GM12878 (cell line): ENCODE data around the gene MAP3K1. TPM values are rescaled to one million over a fixed set of nuclear protein-coding genes. Genes with fewer than 3 reads are reported as not detected.

Source experiments
- ATAC-seq: fragments of 200-7000 bp; cut with Tn5 transposase; 3 replicates; pipeline ENCODE4 v1.9.1; 2020; ENCODE audit warnings: mild to moderate bottlenecking, moderate library complexity
- BruUV-seq: library from RNA; stranded (reverse); fragments of 400-500 nt; replicated peaks from 2 replicates; lab custom pipeline; 2021; lab: Mats Ljungman, UMichigan
- CTCF ChIA-PET: fragments of 300-600 bp; sonication (Branson Sonifier 250); formaldehyde crosslinking; extraction: SDS; loops from one replicate; lab custom pipeline; 2021; ENCODE audit warnings: inconsistent platforms; lab: Yijun Ruan, JAX
- POLR2A ChIA-PET: fragments of 350-600 bp; formaldehyde crosslinking; extraction: SDS; loops from one replicate; lab custom pipeline; 2021; ENCODE audit warnings: inconsistent platforms; lab: Charles Lee
- RAD21 ChIA-PET: fragments of 300-600 bp; sonication (Branson Sonifier 250); formaldehyde crosslinking; loops from one replicate; lab custom pipeline; 2023; ENCODE audit warnings: antibody characterized with exemption; ENCODE audit not compliant: unreplicated experiment; lab: Charles Lee
- SMC1A ChIA-PET: fragments of 300-600 bp; sonication (Branson Sonifier 250); formaldehyde crosslinking; loops from one replicate; lab custom pipeline; 2023; ENCODE audit not compliant: unreplicated experiment, uncharacterized antibody; lab: Charles Lee
- DNase-seq: peaks from one replicate; pipeline ENCODE4 v3.0.0-alpha.2; 2011; ENCODE audit warnings: low read depth, low spot score
- FAIRE-seq: peaks from 3 replicates; lab custom pipeline; 2011; peaks lifted over from hg19 to GRCh38; lab: Jason Lieb, UNC
- H2AFZ ChIP-seq: 2 replicates; pipeline ENCODE4 v1.6.0; 2011; ENCODE audit warnings: low read depth, low read length, control low read depth; ENCODE audit not compliant: control insufficient read depth
- H3K27ac ChIP-seq: 2 replicates; pipeline ENCODE4 v1.5.1; 2011; ENCODE audit warnings: control low read depth; ENCODE audit not compliant: control insufficient read depth, insufficient read depth
- H3K27me3 ChIP-seq, 2 experiments: replicated peaks in 1 of 2; 2 replicates each; pipeline versions ENCODE4 v1.6.0 to v1.6.1; 2011; ENCODE audit warnings: low read length in 1 of 2; ENCODE audit not compliant: control insufficient read depth in 2 of 2, insufficient read depth in 2 of 2
- H3K36me3 ChIP-seq, 2 experiments: 2 replicates each; pipeline ENCODE4 v1.5.1; 2011; ENCODE audit warnings: low read length in 1 of 2; ENCODE audit not compliant: control insufficient read depth in 2 of 2, insufficient read depth in 2 of 2
- H3K4me1 ChIP-seq: 2 replicates; pipeline ENCODE4 v1.6.1; 2011; ENCODE audit warnings: mild to moderate bottlenecking, low read length, moderate library complexity, mixed read lengths; ENCODE audit not compliant: control insufficient read depth, insufficient read depth
- H3K4me2 ChIP-seq: 2 replicates; pipeline ENCODE4 v1.6.0; 2011; ENCODE audit warnings: control low read depth; ENCODE audit not compliant: control insufficient read depth, insufficient read depth
- H3K4me3 ChIP-seq: fragments of 200-600 bp; sonication (generic); 2 replicates; pipeline ENCODE4 v1.5.1; 2016
- H3K79me2 ChIP-seq: 2 replicates; pipeline ENCODE4 v1.6.0; 2011; ENCODE audit warnings: low read length; ENCODE audit not compliant: control insufficient read depth, insufficient read depth
- H3K9ac ChIP-seq: 2 replicates; pipeline ENCODE4 v1.8.0; 2011; ENCODE audit warnings: low read length, control low read depth, mixed read lengths; ENCODE audit not compliant: control insufficient read depth, insufficient read depth
- H3K9me3 ChIP-seq: replicated peaks from 3 replicates; pipeline ENCODE4 v1.5.1; 2011; ENCODE audit warnings: mild to moderate bottlenecking, low read length; ENCODE audit not compliant: control insufficient read depth, insufficient read depth
- H4K20me1 ChIP-seq: 2 replicates; pipeline ENCODE4 v1.6.0; 2011; ENCODE audit not compliant: control insufficient read depth, insufficient read depth
- CBX3 ChIP-seq: fragments of 200-600 bp; sonication (generic); IDR thresholded peaks from 2 replicates; pipeline ENCODE4 v1.6.1; 2016; ENCODE audit warnings: low read depth, borderline replicate concordance
- CHD1 ChIP-seq: IDR thresholded peaks from 2 replicates; pipeline ENCODE4 v1.6.1; 2012; ENCODE audit warnings: low read depth, low read length, improper control_type of control experiment
- GABPA ChIP-seq: IDR thresholded peaks from 2 replicates; pipeline ENCODE4 v1.6.1; 2014; ENCODE audit warnings: antibody characterized with exemption, low read depth, mild to moderate bottlenecking, inconsistent platforms
- HDAC2 ChIP-seq: fragments of 200-600 bp; sonication (generic); IDR thresholded peaks from 2 replicates; pipeline ENCODE4 v1.6.1; 2017
- HDGF ChIP-seq: fragments of 450-650 bp; IDR thresholded peaks from 2 replicates; pipeline ENCODE4 v1.6.1; 2016; ENCODE audit warnings: antibody characterized with exemption
- NFYA ChIP-seq: IDR thresholded peaks from 2 replicates; pipeline ENCODE4 v1.6.1; 2011; ENCODE audit warnings: low read depth, mild to moderate bottlenecking, low read length, improper control_type of control experiment, borderline replicate concordance
- SIX5 ChIP-seq: IDR thresholded peaks from 2 replicates; pipeline ENCODE4 v1.6.1; 2011; ENCODE audit warnings: mild to moderate bottlenecking, low read depth, low read length, moderate library complexity; ENCODE audit not compliant: severe bottlenecking
- YY1 ChIP-seq: IDR thresholded peaks from 2 replicates; pipeline ENCODE4 v1.6.1; 2011; ENCODE audit warnings: low read depth, mild to moderate bottlenecking, low read length
- ZZZ3 ChIP-seq: IDR thresholded peaks from 2 replicates; pipeline ENCODE4 v1.6.1; 2011; ENCODE audit warnings: low read depth; ENCODE audit not compliant: control insufficient read depth, insufficient read length
- WGBS: methylation state at CpG from one replicate; pipeline ENCODE4 v1.1.6; 2016; ENCODE audit warnings: low lambda C conversion rate; ENCODE audit not compliant: insufficient replicate concordance, insufficient coverage; ENCODE audit errors: missing lambda C conversion rate; 5-methylcytosine and 5-hydroxymethylcytosine counted together
- in situ Hi-C: fragments of 300-500 bp; cut with MboI; formaldehyde crosslinking; loops from 9 replicates; pipeline ENCODE4 v1.14.3; 2018; ENCODE audit warnings: mixed read lengths
- intact Hi-C: fragments of 100-400 bp; cut with micrococcal nuclease; formaldehyde crosslinking; loops from one replicate; pipeline ENCODE4 v1.14.2; 2022; ENCODE audit not compliant: unreplicated experiment
- polyA plus RNA-seq, 11 experiments: library from polyadenylated mRNA; depleted of rRNA in 4 of 11; unstranded in 6 of 11; stranded (reverse) in 5 of 11; fragments of >200 nt; fragmentation: Nextera tagmentation in 4 of 11; fragmentation: Illumina TruSeq in 1 of 11; extraction: Ambion mirVana in 4 of 11; extraction: Trizol in 1 of 11; gene quantifications; 1 replicate in 1 of 11; 2 replicates in 10 of 11; pipeline versions ENCODE4 v1.2.1 to v1.2.3, GENCODE V29; 2011 to 2016; ENCODE audit warnings: inconsistent platforms in 2 of 11, missing spikeins in 2 of 11, low read depth in 1 of 11
- total RNA-seq, 4 experiments: library from RNA; depleted of rRNA in 3 of 4; stranded (reverse); fragments of >200 nt in 3 of 4; fragmentation: Illumina TruSeq in 1 of 4; extraction: Trizol in 1 of 4; gene quantifications; 2 replicates each; pipeline versions ENCODE4 v1.2.1 to v1.2.3, GENCODE V29; 2013 to 2021
- TF ChIP-seq, protein P1 (sequence below): fragments of 450-650 bp; formaldehyde crosslinking; IDR thresholded peaks from 2 replicates; pipeline ENCODE4 v1.4.0; 2022; ENCODE audit warnings: mild to moderate bottlenecking, moderate library complexity
- TF ChIP-seq, protein P2 (sequence below): fragments of 450-650 bp; IDR thresholded peaks from 2 replicates; pipeline ENCODE4 v1.6.1; 2017; ENCODE audit warnings: mild to moderate bottlenecking, low read depth, inconsistent platforms; ENCODE audit not compliant: poor library complexity, severe bottlenecking
- TF ChIP-seq, protein P3 (sequence below): fragments of 450-650 bp; IDR thresholded peaks from 2 replicates; pipeline ENCODE4 v1.6.1; 2017; ENCODE audit warnings: low read depth, mild to moderate bottlenecking, moderate library complexity

The MAP3K1 gene
- total and polyA plus RNA-seq, 10 of the 15 experiments (the other 5 are each of a cell fraction or from before 2014, with no cell fraction given), result 7.5 to 24.6 (median 12.6) TPM

DNA sequence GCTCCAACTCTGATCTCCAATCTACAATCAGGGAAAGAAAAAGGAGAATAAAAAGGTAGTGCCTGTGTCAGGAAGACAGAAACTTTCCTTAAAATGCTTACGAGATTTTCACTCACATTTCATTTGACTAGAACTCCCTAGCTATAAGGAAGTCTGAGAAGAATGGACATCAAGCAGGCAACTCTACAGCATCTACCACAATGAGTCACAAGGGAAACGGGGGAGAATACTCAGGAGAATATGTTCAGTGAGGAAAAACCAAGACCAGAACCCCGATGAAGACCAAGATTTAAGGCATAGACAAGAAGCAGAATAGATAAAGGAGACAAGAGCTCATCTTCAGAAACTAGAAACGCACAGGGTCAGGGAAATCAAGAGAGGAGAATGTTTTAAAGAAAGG is 85.0 kb downstream of the MAP3K1 start (continued):
- TF ChIP-seq, protein P1, sequence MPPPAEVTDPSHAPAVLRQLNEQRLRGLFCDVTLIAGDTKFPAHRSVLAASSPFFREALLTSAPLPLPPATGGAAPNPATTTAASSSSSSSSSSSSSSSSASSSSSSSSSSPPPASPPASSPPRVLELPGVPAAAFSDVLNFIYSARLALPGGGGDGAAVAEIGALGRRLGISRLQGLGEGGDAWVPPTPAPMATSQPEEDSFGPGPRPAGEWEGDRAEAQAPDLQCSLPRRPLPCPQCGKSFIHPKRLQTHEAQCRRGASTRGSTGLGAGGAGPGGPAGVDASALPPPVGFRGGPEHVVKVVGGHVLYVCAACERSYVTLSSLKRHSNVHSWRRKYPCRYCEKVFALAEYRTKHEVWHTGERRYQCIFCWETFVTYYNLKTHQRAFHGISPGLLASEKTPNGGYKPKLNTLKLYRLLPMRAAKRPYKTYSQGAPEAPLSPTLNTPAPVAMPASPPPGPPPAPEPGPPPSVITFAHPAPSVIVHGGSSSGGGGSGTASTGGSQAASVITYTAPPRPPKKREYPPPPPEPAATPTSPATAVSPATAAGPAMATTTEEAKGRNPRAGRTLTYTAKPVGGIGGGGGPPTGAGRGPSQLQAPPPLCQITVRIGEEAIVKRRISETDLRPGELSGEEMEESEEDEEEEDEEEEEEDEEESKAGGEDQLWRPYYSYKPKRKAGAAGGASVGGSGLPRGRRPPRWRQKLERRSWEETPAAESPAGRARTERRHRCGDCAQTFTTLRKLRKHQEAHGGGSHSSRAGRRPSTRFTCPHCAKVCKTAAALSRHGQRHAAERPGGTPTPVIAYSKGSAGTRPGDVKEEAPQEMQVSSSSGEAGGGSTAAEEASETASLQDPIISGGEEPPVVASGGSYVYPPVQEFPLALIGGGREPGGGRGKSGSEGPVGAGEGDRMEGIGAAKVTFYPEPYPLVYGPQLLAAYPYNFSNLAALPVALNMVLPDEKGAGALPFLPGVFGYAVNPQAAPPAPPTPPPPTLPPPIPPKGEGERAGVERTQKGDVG (CRISPR knock-in tag), result no peak
- no peak for TF ChIP-seq HDAC2
- TF ChIP-seq GABPA, result no peak

DNA sequence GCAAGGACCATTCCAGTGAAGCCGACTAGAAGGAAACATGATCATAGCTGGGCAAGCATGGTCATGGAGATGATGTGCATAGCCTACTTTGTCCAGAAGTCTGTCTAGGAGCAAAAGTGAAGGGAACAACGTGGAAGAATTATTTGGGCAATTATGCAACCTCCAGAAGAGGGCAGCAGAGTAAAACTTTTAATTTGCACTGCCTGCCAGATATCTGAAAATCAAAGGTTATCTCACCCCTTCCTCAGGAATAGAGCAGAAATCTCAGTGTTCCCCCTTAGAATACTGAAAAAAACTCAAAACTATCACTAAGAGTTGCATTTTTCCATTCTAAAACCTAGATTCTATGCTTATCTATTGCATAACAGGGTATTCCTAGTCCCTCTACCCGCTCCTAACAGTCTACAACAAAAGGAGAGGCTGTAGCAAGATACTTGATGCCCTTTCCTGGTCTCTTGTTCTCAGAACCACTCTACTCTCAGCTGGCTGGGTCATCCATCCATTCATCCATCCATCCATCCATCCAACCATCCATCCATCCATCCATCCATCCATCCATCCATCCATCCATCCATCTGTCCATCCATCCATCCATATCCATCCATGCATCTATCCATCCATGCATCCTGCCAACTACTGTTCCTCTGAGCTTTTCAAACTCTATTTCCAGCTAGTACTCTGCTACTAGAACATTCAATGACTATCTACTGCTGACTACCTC is 85.7 kb downstream of the MAP3K1 start:
- ATAC-seq, result peak; percentile 88
- no peak overlapping the region for H2AFZ ChIP-seq
- H3K27ac ChIP-seq, result no peak overlapping the region
- H3K9me3 ChIP-seq, result no peaks in the 10 kb centered on the region; the same call in 2 of the 3 replicates
- BruUV-seq, result no TSS peak
- ChIA-PET POLR2A (interaction anchor here (0.8 kb wide), 1 partner anchor 10 kb away, joined by 3 read pairs; no protein-coding TSS in a partner anchor), CTCF (interaction anchor here (0.5 to 5.9 kb wide), 33 partner anchors 8 to 631 kb away, joined by 3 to 83 read pairs (median 4); partner anchors contain the start of gene SETD9), SMC1A (interaction anchor here (0.7 to 5.2 kb wide), 17 partner anchors 8 to 636 kb away, joined by 3 to 45 read pairs (median 5); partner anchors contain the start of gene SETD9), RAD21 (interaction anchor here (0.6 to 6.9 kb wide), 9 partner anchors 9 to 631 kb away, joined by 3 to 63 read pairs (median 4); partner anchors contain the start of gene SETD9)
- no peaks in the 10 kb centered on the region for H3K36me3 ChIP-seq
- no peaks in the 10 kb centered on the region for H3K79me2 ChIP-seq
- H3K4me2 ChIP-seq, result peak overlapping the region; percentile 47; the same call in 1 of the 2 replicates
- H3K9ac ChIP-seq, result no peak overlapping the region
- no peak for DNase-seq
- no peaks in the 10 kb centered on the region; a peak in 1 of 4 replicates for H3K27me3 ChIP-seq
- 33% methylated on average over 3 of the region's 3 CpGs for WGBS
- in situ Hi-C loops (loop anchor here (5.0 to 25.0 kb wide), 3 partner anchors 236 to 1561 kb away; partner anchors contain the start of gene PLK2), intact Hi-C loops (loop anchor here (1.0 to 10.0 kb wide), 6 partner anchors 237 to 1564 kb away; partner anchors contain the start of gene PLK2)
- peak; percentile 31 for FAIRE-seq
- H3K4me1 ChIP-seq, result no peaks in the 10 kb centered on the region
- H4K20me1 ChIP-seq, result no peaks in the 10 kb centered on the region
- no peak overlapping the region for H3K4me3 ChIP-seq
- TF ChIP-seq, protein P2, sequence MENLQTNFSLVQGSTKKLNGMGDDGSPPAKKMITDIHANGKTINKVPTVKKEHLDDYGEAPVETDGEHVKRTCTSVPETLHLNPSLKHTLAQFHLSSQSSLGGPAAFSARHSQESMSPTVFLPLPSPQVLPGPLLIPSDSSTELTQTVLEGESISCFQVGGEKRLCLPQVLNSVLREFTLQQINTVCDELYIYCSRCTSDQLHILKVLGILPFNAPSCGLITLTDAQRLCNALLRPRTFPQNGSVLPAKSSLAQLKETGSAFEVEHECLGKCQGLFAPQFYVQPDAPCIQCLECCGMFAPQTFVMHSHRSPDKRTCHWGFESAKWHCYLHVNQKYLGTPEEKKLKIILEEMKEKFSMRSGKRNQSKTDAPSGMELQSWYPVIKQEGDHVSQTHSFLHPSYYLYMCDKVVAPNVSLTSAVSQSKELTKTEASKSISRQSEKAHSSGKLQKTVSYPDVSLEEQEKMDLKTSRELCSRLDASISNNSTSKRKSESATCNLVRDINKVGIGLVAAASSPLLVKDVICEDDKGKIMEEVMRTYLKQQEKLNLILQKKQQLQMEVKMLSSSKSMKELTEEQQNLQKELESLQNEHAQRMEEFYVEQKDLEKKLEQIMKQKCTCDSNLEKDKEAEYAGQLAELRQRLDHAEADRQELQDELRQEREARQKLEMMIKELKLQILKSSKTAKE, result no peak
- TF ChIP-seq, protein P3, sequence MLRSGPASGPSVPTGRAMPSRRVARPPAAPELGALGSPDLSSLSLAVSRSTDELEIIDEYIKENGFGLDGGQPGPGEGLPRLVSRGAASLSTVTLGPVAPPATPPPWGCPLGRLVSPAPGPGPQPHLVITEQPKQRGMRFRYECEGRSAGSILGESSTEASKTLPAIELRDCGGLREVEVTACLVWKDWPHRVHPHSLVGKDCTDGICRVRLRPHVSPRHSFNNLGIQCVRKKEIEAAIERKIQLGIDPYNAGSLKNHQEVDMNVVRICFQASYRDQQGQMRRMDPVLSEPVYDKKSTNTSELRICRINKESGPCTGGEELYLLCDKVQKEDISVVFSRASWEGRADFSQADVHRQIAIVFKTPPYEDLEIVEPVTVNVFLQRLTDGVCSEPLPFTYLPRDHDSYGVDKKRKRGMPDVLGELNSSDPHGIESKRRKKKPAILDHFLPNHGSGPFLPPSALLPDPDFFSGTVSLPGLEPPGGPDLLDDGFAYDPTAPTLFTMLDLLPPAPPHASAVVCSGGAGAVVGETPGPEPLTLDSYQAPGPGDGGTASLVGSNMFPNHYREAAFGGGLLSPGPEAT, result no peak
- TF ChIP-seq HDGF, result no peak
- no peak for TF ChIP-seq ZZZ3
- TF ChIP-seq CBX3, result no peak
- TF ChIP-seq SIX5, result no peak
- no peak for TF ChIP-seq NFYA
- TF ChIP-seq CHD1, result no peak
- TF ChIP-seq YY1, result no peak
